ENCODE measurements around the gene PSMB7. TPM values are rescaled to one million over a fixed set of nuclear protein-coding genes. Genes with fewer than 3 reads are reported as not detected.

Gene PSMB7
- total RNA-seq, 4 donors from 2014 or later: 265 to 438 (median 354) TPM

GRCh38 chr9:124394596-124394995, 20.6 kb downstream of the PSMB7 start:
- no peaks in the 10 kb centered on the region for H3K27me3 ChIP-seq
- in situ Hi-C loops (cut with MboI; ENCODE audit: low sequenced_read_pairs in 4 of 4): loop anchor here in 1 of 4 donors (10.0 kb wide), 1 partner anchor 270 kb away; no protein-coding TSS in a partner anchor
- H3K27ac ChIP-seq: no peak overlapping the region
- peaks cover 61 to 77% of the 10 kb centered on the region in 2 donors for H3K4me1 ChIP-seq
- ATAC-seq (no peak), DNase-seq (no peak)
- no peaks in the 10 kb centered on the region for H3K36me3 ChIP-seq
- H3K4me3 ChIP-seq: no peak overlapping the region
- TF ChIP-seq CTCF (IDR thresholded peaks at IDR 0.05 in 4 of 5, conservative IDR thresholded peaks at IDR 0.05 in 1 of 5): no peak
- no peak for TF ChIP-seq POLR2A (IDR thresholded peaks at IDR 0.05)
- H3K9me3 ChIP-seq: no peaks in the 10 kb centered on the region
- intact Hi-C loops (cut with DNase I; ENCODE audit: low total_unique reads): no loop called here

GRCh38 chr9:124394167-124394566, 21.1 kb downstream of the PSMB7 start:
- intact Hi-C loops (cut with DNase I; ENCODE audit: low total_unique reads): no loop called here
- ATAC-seq (no peak), DNase-seq (no peak)
- peaks cover 57 to 77% of the 10 kb centered on the region in 2 donors for H3K4me1 ChIP-seq
- no peaks in the 10 kb centered on the region for H3K27me3 ChIP-seq
- no peaks in the 10 kb centered on the region for H3K36me3 ChIP-seq
- H3K9me3 ChIP-seq: no peaks in the 10 kb centered on the region
- in situ Hi-C loops (cut with MboI; ENCODE audit: low sequenced_read_pairs in 4 of 4): loop anchor here in 1 of 4 donors (10.0 kb wide), 1 partner anchor 269 kb away; no protein-coding TSS in a partner anchor
- H3K4me3 ChIP-seq: no peak overlapping the region
- H3K27ac ChIP-seq: no peak overlapping the region
- TF ChIP-seq CTCF (IDR thresholded peaks at IDR 0.05 in 4 of 5, conservative IDR thresholded peaks at IDR 0.05 in 1 of 5): no peak
- no peak for TF ChIP-seq POLR2A (IDR thresholded peaks at IDR 0.05)

DNA sequence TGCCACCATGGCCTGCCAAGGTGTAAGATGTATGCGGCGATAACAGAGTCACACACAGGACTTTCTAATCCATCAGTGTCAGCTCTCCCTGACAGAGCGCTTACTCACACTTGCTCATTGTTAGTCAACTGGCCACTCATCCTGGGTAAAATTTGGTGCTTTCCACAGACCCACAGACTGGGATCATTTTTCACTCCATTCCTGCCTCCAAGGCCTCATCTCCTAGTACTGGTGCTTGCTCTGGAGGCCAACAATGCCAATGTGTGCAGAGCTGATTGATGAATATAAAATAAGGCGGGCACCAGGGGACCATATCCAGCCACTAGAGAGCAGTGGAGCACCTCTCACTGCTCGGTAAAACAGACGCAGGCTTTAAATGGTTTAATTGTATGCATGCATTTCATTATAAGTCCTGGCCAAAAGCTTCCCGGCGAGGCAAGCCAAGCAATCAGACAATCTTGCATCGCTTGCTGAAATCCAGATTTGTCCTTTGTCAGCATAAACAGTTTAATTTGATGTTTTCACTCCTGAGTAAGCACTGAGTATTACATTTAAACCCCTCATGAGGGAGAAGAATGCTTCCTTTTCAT, 22.3 kb downstream of the PSMB7 start:
- no peaks in the 10 kb centered on the region for H3K27me3 ChIP-seq
- intact Hi-C loops (cut with DNase I; ENCODE audit: low total_unique reads) (no loop called here), in situ Hi-C loops (cut with MboI; ENCODE audit: low sequenced_read_pairs in 4 of 4) (loop anchor here in 1 of 4 donors (10.0 kb wide), 1 partner anchor 268 kb away; no protein-coding TSS in a partner anchor)
- ATAC-seq: peak; percentile 42 to 51
- no peaks in the 10 kb centered on the region for H3K36me3 ChIP-seq
- TF ChIP-seq POLR2A (IDR thresholded peaks at IDR 0.05): no peak
- no peak for TF ChIP-seq CTCF (IDR thresholded peaks at IDR 0.05 in 4 of 5, conservative IDR thresholded peaks at IDR 0.05 in 1 of 5)
- peak overlapping the region in 1 of 4 donors; percentile 30 for H3K27ac ChIP-seq
- H3K4me3 ChIP-seq: no peak overlapping the region
- DNase-seq: no peak
- peaks cover 55 to 77% of the 10 kb centered on the region in 2 donors for H3K4me1 ChIP-seq
- H3K9me3 ChIP-seq: no peaks in the 10 kb centered on the region

GRCh38 chr9:124392254-124392870, 22.9 kb downstream of the PSMB7 start:
- no peaks in the 10 kb centered on the region for H3K27me3 ChIP-seq
- H3K27ac ChIP-seq: peak overlapping the region in 3 of 4 donors; percentile 15 to 35 (median 30)
- ATAC-seq (peak; percentile 27 to 64), DNase-seq (peak in 1 of 2 donors; percentile 64)
- intact Hi-C loops (cut with DNase I; ENCODE audit: low total_unique reads) (no loop called here), in situ Hi-C loops (cut with MboI; ENCODE audit: low sequenced_read_pairs in 4 of 4) (loop anchor here in 1 of 4 donors (10.0 kb wide), 1 partner anchor 268 kb away; no protein-coding TSS in a partner anchor)
- no peaks in the 10 kb centered on the region for H3K36me3 ChIP-seq
- peaks cover 59 to 77% of the 10 kb centered on the region in 2 donors for H3K4me1 ChIP-seq
- no peak overlapping the region for H3K4me3 ChIP-seq
- H3K9me3 ChIP-seq: no peaks in the 10 kb centered on the region
- no peak for TF ChIP-seq CTCF (IDR thresholded peaks at IDR 0.05 in 4 of 5, conservative IDR thresholded peaks at IDR 0.05 in 1 of 5)
- TF ChIP-seq POLR2A (IDR thresholded peaks at IDR 0.05): no peak

Data from gastrocnemius medialis (tissue), 4 donors.